CD8-positive, alpha-beta memory T cell (primary cell): ENCODE measurements around the gene C1QTNF12. TPM values are rescaled to one million over a fixed set of nuclear protein-coding genes. Genes with fewer than 3 reads are reported as not detected.

Source experiments
- CTCF ChIA-PET: fragments of 350-600 bp; sonication (Branson Sonifier 250); formaldehyde crosslinking; loops from one replicate; lab custom pipeline; 2021; ENCODE audit warnings: antibody characterized with exemption; lab: Charles Lee
- POLR2A ChIA-PET: fragments of 350-600 bp; sonication (Branson Sonifier 250); formaldehyde crosslinking; loops from one replicate; lab custom pipeline; 2021; ENCODE audit warnings: antibody characterized with exemption; lab: Charles Lee
- DNase-seq, 5 donors: peaks; one replicate each; pipeline versions ENCODE4 v3.0.0 to v3.0.0-alpha.2; 2020 to 2022; ENCODE audit warnings: mixed read lengths in 1 of 5
- H3K27ac ChIP-seq: one replicate; pipeline ENCODE4 v1.7.0; 2013; ENCODE audit warnings: low read depth, mild to moderate bottlenecking, low read length, moderate library complexity
- H3K27me3 ChIP-seq: 2 replicates; pipeline ENCODE4 v1.7.0; 2013; ENCODE audit warnings: low read length, mild to moderate bottlenecking; ENCODE audit not compliant: insufficient read depth, poor library complexity, severe bottlenecking
- H3K36me3 ChIP-seq: 2 replicates; pipeline ENCODE4 v1.7.0; 2013; ENCODE audit warnings: mild to moderate bottlenecking, low read length, moderate library complexity; ENCODE audit not compliant: insufficient read depth
- H3K4me1 ChIP-seq: 2 replicates; pipeline ENCODE4 v1.7.0; 2013; ENCODE audit warnings: mild to moderate bottlenecking, low read length, moderate library complexity; ENCODE audit not compliant: insufficient read depth
- H3K4me3 ChIP-seq: 2 replicates; pipeline ENCODE4 v1.7.0; 2013; ENCODE audit warnings: mild to moderate bottlenecking, low read length
- H3K9me3 ChIP-seq: 2 replicates; pipeline ENCODE4 v1.7.0; 2013; ENCODE audit warnings: mild to moderate bottlenecking, low read length
- H3K27ac Mint-ChIP-seq, 8 donors: one replicate each; pipeline ENCODE4 v1.8.0; 2020 to 2021; ENCODE audit warnings: mixed read lengths in 8 of 8, mild to moderate bottlenecking in 6 of 8, inconsistent platforms in 3 of 8, moderate library complexity in 3 of 8
- H3K27me3 Mint-ChIP-seq, 2 donors: one replicate each; pipeline ENCODE4 v1.8.0; 2020 to 2021; ENCODE audit warnings: mixed read lengths in 2 of 2, mild to moderate bottlenecking in 1 of 2, moderate library complexity in 1 of 2
- H3K36me3 Mint-ChIP-seq, 3 donors: one replicate each; pipeline ENCODE4 v1.8.0; 2020 to 2021; ENCODE audit warnings: mixed read lengths in 3 of 3, inconsistent platforms in 1 of 3, mild to moderate bottlenecking in 1 of 3
- H3K4me1 Mint-ChIP-seq, 3 donors: one replicate each; pipeline ENCODE4 v1.8.0; 2020 to 2021; ENCODE audit warnings: mixed read lengths in 3 of 3, inconsistent platforms in 1 of 3, mild to moderate bottlenecking in 1 of 3
- H3K4me3 Mint-ChIP-seq, 7 donors: one replicate each; pipeline ENCODE4 v1.8.0; 2020 to 2021; ENCODE audit warnings: mixed read lengths in 7 of 7, mild to moderate bottlenecking in 6 of 7, moderate library complexity in 4 of 7, inconsistent platforms in 2 of 7
- H3K9me3 Mint-ChIP-seq, 5 donors: one replicate each; pipeline ENCODE4 v1.8.0; 2020 to 2022; ENCODE audit warnings: mixed read lengths in 5 of 5, mild to moderate bottlenecking in 3 of 5, moderate library complexity in 2 of 5, inconsistent platforms in 1 of 5
- polyA plus RNA-seq: library from polyadenylated mRNA; unstranded; fragments of 300-500 nt; fragmentation: Illumina TruSeq; gene quantifications from one replicate; pipeline ENCODE4 v1.2.3, GENCODE V29; 2021
- total RNA-seq, 2 experiments: library from RNA; stranded (reverse); gene quantifications; one replicate each; pipeline ENCODE4 v1.2.3, GENCODE V29; 2021

Gene C1QTNF12
- total and polyA plus RNA-seq, 3 experiments from 2014 or later, result 0.51 to 1.1 TPM; not detected in 1

DNA sequence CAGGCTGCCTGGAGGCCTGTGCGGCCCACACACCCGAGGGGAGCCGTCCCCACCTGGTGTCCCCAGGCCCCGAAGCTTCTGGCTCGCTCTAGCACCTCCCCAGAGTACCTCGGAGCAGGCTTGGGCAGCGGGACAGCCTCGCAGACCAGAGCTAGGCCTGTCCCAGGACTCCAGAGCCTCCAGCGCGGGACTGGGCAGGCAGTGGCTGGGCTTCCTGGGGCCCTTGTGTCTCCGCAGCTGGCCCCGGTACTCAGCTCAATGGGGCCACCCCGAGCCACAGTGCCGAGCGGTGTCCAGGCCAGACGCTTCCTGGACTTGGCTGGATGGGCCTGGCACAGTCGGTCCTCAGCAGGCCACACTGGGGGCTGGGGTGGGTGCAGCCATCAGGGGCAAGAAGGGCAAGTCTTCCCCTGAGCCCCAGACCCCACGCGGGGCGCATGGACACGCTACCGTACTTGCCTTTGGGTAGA, 38.6 kb upstream of the C1QTNF12 start:
- Mint-ChIP-seq H3K4me3 (no peak overlapping the region), H3K4me1 (no peaks in the 10 kb centered on the region), H3K36me3 (no peaks in the 10 kb centered on the region), H3K27ac (no peak overlapping the region), H3K27me3 (no peaks in the 10 kb centered on the region), H3K9me3 (no peaks in the 10 kb centered on the region)
- CTCF ChIA-PET, result no interaction called here
- Histone ChIP-seq H3K4me1 (no peaks in the 10 kb centered on the region), H3K36me3 (no peaks in the 10 kb centered on the region), H3K27ac (no peak overlapping the region), H3K9me3 (no peaks in the 10 kb centered on the region), H3K27me3 (no peaks in the 10 kb centered on the region), H3K4me3 (no peak overlapping the region)
- DNase-seq, result no peak
- POLR2A ChIA-PET, result interaction anchor here (0.6 kb wide), 1 partner anchor 12 kb away, joined by 3 read pairs; the partner anchor contains the start of gene UBE2J2

DNA sequence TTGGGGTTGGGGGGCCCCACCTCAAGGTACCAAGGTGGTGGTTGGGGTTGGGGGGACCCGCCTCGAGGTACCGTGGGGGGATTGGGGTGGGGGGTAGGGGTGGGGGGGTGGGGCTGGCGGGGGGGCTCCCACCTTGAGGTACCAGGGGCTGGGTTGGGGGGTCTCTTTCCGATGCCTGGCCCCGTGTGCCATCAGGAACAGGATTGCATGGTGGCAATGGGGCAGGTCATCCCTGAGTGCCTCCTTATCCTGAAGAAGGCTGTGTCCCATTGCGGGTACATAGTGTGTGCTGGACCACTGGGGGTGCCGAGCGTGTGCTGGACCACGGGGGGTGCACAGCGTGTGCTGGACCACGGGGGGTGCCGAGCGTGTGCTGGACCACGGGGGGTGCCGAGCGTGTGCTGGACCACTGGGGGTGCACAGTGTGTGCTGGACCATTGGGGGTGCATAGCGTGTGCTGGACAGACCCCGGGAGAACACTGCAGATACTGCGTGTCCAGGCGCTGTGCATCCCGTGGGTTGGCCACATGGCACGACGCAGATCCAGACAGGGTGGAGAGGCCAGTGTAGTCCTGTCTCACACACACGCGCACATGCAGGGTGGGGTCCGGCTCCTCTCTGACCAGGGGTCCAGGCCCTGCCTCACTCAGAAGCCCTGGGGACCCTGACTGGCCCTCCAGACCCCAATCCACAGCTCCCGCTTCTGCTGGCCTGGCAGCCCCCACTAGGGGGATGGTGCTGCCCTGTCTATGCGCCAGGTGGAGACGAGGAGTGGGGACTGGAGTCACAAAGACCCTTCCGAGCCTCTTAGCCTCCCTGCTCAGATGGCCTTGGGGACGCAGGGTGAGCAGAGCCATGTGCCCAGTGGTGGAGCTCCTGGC, 37.9 kb upstream of the C1QTNF12 start:
- no peaks in the 10 kb centered on the region for H3K27me3 ChIP-seq
- no peak overlapping the region for H3K27ac ChIP-seq
- ChIA-PET CTCF (no interaction called here), POLR2A (interaction anchor here (0.6 kb wide), 1 partner anchor 11 kb away, joined by 3 read pairs; the partner anchor contains the start of gene UBE2J2)
- no peaks in the 10 kb centered on the region for H3K4me1 ChIP-seq
- Mint-ChIP-seq H3K9me3 (no peaks in the 10 kb centered on the region), H3K27me3 (no peaks in the 10 kb centered on the region), H3K36me3 (no peaks in the 10 kb centered on the region), H3K4me3 (no peak overlapping the region), H3K27ac (no peak overlapping the region), H3K4me1 (no peaks in the 10 kb centered on the region)
- no peaks in the 10 kb centered on the region for H3K36me3 ChIP-seq
- no peak for DNase-seq
- no peaks in the 10 kb centered on the region for H3K9me3 ChIP-seq
- H3K4me3 ChIP-seq, result no peak overlapping the region

DNA sequence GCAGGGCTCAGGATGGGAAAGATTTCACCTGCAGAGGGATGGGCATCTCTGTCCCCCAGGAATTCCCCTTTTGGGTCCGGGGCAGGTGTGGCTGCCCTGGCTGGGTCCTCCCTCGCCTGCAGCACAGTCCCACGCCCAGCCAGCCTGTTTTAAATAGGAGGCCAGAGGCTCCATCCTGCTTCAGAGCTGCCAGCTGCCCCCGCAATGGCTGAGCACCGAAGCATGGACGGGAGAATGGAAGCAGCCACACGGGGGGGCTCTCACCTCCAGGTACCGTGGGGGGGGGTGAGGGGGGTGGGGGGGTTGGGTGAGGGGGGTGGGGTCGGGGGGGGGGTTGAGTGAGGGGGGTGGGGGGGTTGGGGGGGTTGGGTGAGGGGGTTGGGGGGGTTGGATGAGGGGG, 37.3 kb upstream of the C1QTNF12 start:
- Mint-ChIP-seq H3K4me3 (no peak overlapping the region), H3K36me3 (no peaks in the 10 kb centered on the region), H3K27ac (no peak overlapping the region), H3K4me1 (no peaks in the 10 kb centered on the region), H3K9me3 (no peaks in the 10 kb centered on the region), H3K27me3 (no peaks in the 10 kb centered on the region)
- Histone ChIP-seq H3K27ac (no peak overlapping the region), H3K4me3 (no peak overlapping the region), H3K27me3 (no peaks in the 10 kb centered on the region), H3K36me3 (no peaks in the 10 kb centered on the region), H3K9me3 (no peaks in the 10 kb centered on the region), H3K4me1 (no peaks in the 10 kb centered on the region)
- DNase-seq, result no peak
- CTCF ChIA-PET, result no interaction called here
- POLR2A ChIA-PET, result no interaction called here

DNA sequence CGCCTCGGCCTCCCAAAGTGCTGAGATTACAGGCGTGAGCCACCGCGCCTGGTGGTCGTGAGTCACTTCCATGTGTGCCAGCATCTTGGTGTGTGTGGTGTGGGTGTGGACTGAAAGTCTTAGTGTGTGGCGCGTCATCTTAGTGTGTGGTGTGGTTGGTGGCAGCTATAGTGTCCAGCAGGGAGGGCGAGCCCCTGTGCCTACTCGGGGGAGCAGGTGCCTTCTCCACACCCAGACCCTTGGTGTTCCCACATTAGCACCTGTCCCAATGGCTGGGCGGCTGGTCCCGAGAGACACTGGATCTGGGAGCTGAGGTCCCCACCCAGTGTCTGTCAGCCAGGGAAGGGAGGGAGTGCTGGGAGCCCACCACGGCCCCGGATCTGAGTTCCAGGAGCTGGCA, 36.5 kb upstream of the C1QTNF12 start:
- Mint-ChIP-seq H3K27ac (no peak overlapping the region), H3K9me3 (no peaks in the 10 kb centered on the region), H3K4me1 (no peaks in the 10 kb centered on the region), H3K27me3 (no peaks in the 10 kb centered on the region), H3K4me3 (peak overlapping the region in 1 of 7 donors; percentile 66), H3K36me3 (no peaks in the 10 kb centered on the region)
- CTCF ChIA-PET, result no interaction called here
- POLR2A ChIA-PET, result no interaction called here
- H3K36me3 ChIP-seq, result no peaks in the 10 kb centered on the region
- no peaks in the 10 kb centered on the region for H3K27me3 ChIP-seq
- H3K27ac ChIP-seq, result no peak overlapping the region
- H3K9me3 ChIP-seq, result no peaks in the 10 kb centered on the region
- H3K4me1 ChIP-seq, result no peaks in the 10 kb centered on the region
- DNase-seq, result no peak
- H3K4me3 ChIP-seq, result no peak overlapping the region

DNA sequence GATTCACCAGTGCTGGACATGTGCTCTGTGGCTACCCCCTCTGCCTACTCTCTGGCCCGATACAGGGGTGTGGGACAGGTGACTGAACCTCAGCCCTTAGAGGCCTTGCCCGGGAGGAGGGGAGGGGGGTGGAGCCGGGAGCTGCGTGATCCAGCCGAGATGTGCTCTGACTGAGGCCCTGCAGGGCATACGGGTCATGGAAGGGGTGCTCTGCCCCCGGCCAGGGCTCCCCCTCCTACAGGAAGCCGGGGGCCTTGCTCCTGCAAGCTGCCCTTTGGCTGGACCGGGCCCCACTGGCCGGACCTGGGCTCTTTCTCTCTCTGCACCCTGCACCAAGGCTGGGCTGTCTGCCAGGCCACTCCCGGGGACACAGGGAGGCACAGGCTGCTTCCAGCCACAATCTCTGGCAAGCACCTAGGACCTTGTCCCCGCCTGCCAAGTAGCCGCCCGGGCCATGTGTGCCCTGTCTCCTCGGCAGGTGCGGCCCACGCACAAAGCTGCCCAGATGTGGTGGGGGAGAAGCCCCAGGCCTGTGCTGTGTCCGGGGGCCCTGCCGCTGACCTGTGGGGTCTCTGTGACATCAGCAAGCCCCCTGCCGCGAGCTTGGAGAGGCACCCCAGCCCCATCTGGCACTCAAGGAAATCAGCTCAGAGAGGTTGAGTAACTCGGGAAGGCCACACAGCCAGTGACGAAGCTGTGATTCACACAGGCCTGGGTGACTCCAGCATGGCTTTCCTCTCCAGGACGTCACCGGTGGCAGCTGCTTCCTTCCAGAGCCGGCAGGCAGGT, 35.2 kb upstream of the C1QTNF12 start:
- H3K27ac Mint-ChIP-seq, result no peak overlapping the region
- no peaks in the 10 kb centered on the region for H3K9me3 Mint-ChIP-seq
- no peaks in the 10 kb centered on the region for H3K36me3 ChIP-seq
- no peak overlapping the region for H3K4me3 ChIP-seq
- no peaks in the 10 kb centered on the region for H3K9me3 ChIP-seq
- no peaks in the 10 kb centered on the region for H3K27me3 Mint-ChIP-seq
- no peaks in the 10 kb centered on the region for H3K36me3 Mint-ChIP-seq
- H3K27ac ChIP-seq, result no peak overlapping the region
- ChIA-PET POLR2A (no interaction called here), CTCF (no interaction called here)
- no peaks in the 10 kb centered on the region for H3K27me3 ChIP-seq
- no peaks in the 10 kb centered on the region for H3K4me1 ChIP-seq
- no peaks in the 10 kb centered on the region for H3K4me1 Mint-ChIP-seq
- no peak overlapping the region for H3K4me3 Mint-ChIP-seq
- no peak for DNase-seq

GRCh38 chr1:1280782-1281481, 34.4 kb upstream of the C1QTNF12 start:
- CTCF ChIA-PET, result no interaction called here
- H3K27me3 Mint-ChIP-seq, result no peaks in the 10 kb centered on the region
- no peak overlapping the region for H3K4me3 Mint-ChIP-seq
- POLR2A ChIA-PET, result no interaction called here
- DNase-seq, result no peak
- no peaks in the 10 kb centered on the region for H3K36me3 Mint-ChIP-seq
- H3K27ac Mint-ChIP-seq, result peak overlapping the region in 1 of 8 donors; percentile 52
- H3K9me3 Mint-ChIP-seq, result no peaks in the 10 kb centered on the region
- no peaks in the 10 kb centered on the region for H3K36me3 ChIP-seq
- no peaks in the 10 kb centered on the region for H3K4me1 ChIP-seq
- no peak overlapping the region for H3K27ac ChIP-seq
- H3K4me1 Mint-ChIP-seq, result no peaks in the 10 kb centered on the region
- H3K4me3 ChIP-seq, result no peak overlapping the region
- H3K27me3 ChIP-seq, result no peaks in the 10 kb centered on the region
- H3K9me3 ChIP-seq, result no peaks in the 10 kb centered on the region

DNA sequence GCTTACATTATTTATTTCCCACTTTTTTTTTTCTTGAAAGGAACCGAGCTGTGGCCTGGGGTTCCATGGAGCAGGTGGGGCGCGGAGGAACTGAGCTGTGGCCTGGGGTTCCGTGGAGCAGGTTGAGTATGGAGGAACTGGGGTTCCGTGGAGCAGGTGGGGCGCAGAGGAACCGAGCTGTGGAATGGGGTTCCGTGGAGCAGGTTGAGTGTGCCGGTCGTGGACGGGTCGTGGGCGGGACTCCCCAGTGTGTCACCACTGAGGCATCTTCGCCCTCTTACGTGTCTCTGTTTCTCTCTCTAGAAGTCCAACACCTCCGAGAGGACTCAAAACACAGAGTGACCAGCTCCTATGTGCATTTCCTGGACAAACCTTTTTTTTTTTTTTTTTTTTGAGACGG, 32.5 kb upstream of the C1QTNF12 start:
- H3K27me3 ChIP-seq, result no peaks in the 10 kb centered on the region
- CTCF ChIA-PET, result no interaction called here
- no peak overlapping the region for H3K4me3 ChIP-seq
- no peaks in the 10 kb centered on the region for H3K27me3 Mint-ChIP-seq
- H3K9me3 Mint-ChIP-seq, result no peaks in the 10 kb centered on the region
- H3K4me1 ChIP-seq, result peaks cover 7% of the 10 kb centered on the region
- DNase-seq, result no peak
- no peaks in the 10 kb centered on the region for H3K9me3 ChIP-seq
- no peak overlapping the region for H3K27ac ChIP-seq
- H3K4me1 Mint-ChIP-seq, result peaks cover 0 to 5% (median 0%) of the 10 kb centered on the region in 3 donors
- H3K27ac Mint-ChIP-seq, result no peak overlapping the region
- no peaks in the 10 kb centered on the region for H3K36me3 Mint-ChIP-seq
- no peaks in the 10 kb centered on the region for H3K36me3 ChIP-seq
- no peak overlapping the region for H3K4me3 Mint-ChIP-seq
- POLR2A ChIA-PET, result interaction anchor here (0.7 kb wide), 1 partner anchor 30 kb away, joined by 4 read pairs; no protein-coding TSS in a partner anchor
